Liver (tissue), 9 donors: ENCODE data around the gene OTUD3. TPM values are rescaled to one million over a fixed set of nuclear protein-coding genes. Genes with fewer than 3 reads are reported as not detected.

Source experiments
- DNase-seq: peaks from one replicate; pipeline ENCODE4 v3.0.0-alpha.2; 2017; ENCODE audit warnings: low spot score
- H3K27ac ChIP-seq, 2 donors: one replicate each; pipeline ENCODE4 v1.7.0; 2013; ENCODE audit warnings: inconsistent platforms in 2 of 2, low read length in 2 of 2, control low read depth in 1 of 2, low read depth in 1 of 2, mild to moderate bottlenecking in 1 of 2
- H3K27me3 ChIP-seq, 4 donors: one replicate each; pipeline versions ENCODE4 v1.6.1 to v1.7.0; 2013; ENCODE audit warnings: low read length in 3 of 4, inconsistent platforms in 1 of 4, mild to moderate bottlenecking in 1 of 4, moderate library complexity in 1 of 4; ENCODE audit not compliant: control insufficient read depth in 4 of 4, insufficient read depth in 4 of 4
- H3K36me3 ChIP-seq, 4 donors: one replicate each; pipeline versions ENCODE4 v1.6.1 to v1.7.0; 2013; ENCODE audit warnings: low read length in 3 of 4, mild to moderate bottlenecking in 3 of 4, low read depth in 1 of 4, moderate library complexity in 1 of 4; ENCODE audit not compliant: control insufficient read depth in 4 of 4, insufficient read depth in 3 of 4
- H3K4me1 ChIP-seq, 4 donors: one replicate each; pipeline versions ENCODE4 v1.6.1 to v1.7.0; 2013; ENCODE audit warnings: low read length in 3 of 4, mild to moderate bottlenecking in 3 of 4, moderate library complexity in 1 of 4; ENCODE audit not compliant: control insufficient read depth in 4 of 4, insufficient read depth in 4 of 4
- H3K4me3 ChIP-seq, 3 donors: one replicate each; pipeline versions ENCODE4 v1.6.1 to v1.7.0; 2013; ENCODE audit warnings: low read length in 3 of 3, control low read depth in 1 of 3, low read depth in 1 of 3, mild to moderate bottlenecking in 1 of 3
- H3K9ac ChIP-seq, 2 donors: one replicate each; pipeline ENCODE4 v1.7.0; 2013; ENCODE audit warnings: low read length in 2 of 2, mild to moderate bottlenecking in 2 of 2, moderate library complexity in 2 of 2, control low read depth in 1 of 2, low read depth in 1 of 2
- H3K9me3 ChIP-seq, 4 donors: one replicate each; pipeline versions ENCODE4 v1.6.1 to v1.7.0; 2013; ENCODE audit warnings: low read length in 3 of 4; ENCODE audit not compliant: control insufficient read depth in 4 of 4
- FOXA2 ChIP-seq: IDR thresholded peaks from 2 replicates; pipeline ENCODE4 v1.6.1; 2016; ENCODE audit warnings: antibody characterized with exemption
- GABPA ChIP-seq, 2 donors: IDR thresholded peaks in 1 of 2; conservative IDR thresholded peaks in 1 of 2; 2 replicates each; pipeline ENCODE4 v1.6.1; 2016; ENCODE audit warnings: antibody characterized with exemption in 2 of 2, mild to moderate bottlenecking in 1 of 2, moderate library complexity in 1 of 2
- HNF4A ChIP-seq, 2 donors: conservative IDR thresholded peaks; 2 replicates each; pipeline ENCODE4 v1.6.1; 2016; ENCODE audit warnings: antibody characterized with exemption in 2 of 2, mild to moderate bottlenecking in 2 of 2
- HNF4G ChIP-seq: IDR thresholded peaks from 2 replicates; pipeline ENCODE4 v1.6.1; 2016; ENCODE audit warnings: antibody characterized with exemption
- JUND ChIP-seq, 2 donors: IDR thresholded peaks; 2 replicates each; pipeline ENCODE4 v1.6.1; 2016; ENCODE audit warnings: antibody characterized with exemption in 2 of 2
- RAD21 ChIP-seq, 2 donors: IDR thresholded peaks; 2 replicates each; pipeline ENCODE4 v1.6.1; 2016; ENCODE audit warnings: antibody characterized with exemption in 2 of 2, mild to moderate bottlenecking in 2 of 2
- REST ChIP-seq: IDR thresholded peaks from 2 replicates; pipeline ENCODE4 v1.6.1; 2016; ENCODE audit warnings: antibody characterized with exemption, mild to moderate bottlenecking
- RXRA ChIP-seq, 2 donors: IDR thresholded peaks; 2 replicates each; pipeline ENCODE4 v1.6.1; 2017 to 2018; ENCODE audit warnings: antibody characterized with exemption in 2 of 2, mild to moderate bottlenecking in 1 of 2
- SP1 ChIP-seq: IDR thresholded peaks from 2 replicates; pipeline ENCODE4 v1.6.1; 2018; ENCODE audit warnings: antibody characterized with exemption, mild to moderate bottlenecking
- YY1 ChIP-seq: IDR thresholded peaks from 2 replicates; pipeline ENCODE4 v1.6.1; 2016; ENCODE audit warnings: antibody characterized with exemption, mild to moderate bottlenecking
- ZBTB33 ChIP-seq: IDR thresholded peaks from 2 replicates; pipeline ENCODE4 v1.6.1; 2016; ENCODE audit warnings: antibody characterized with exemption
- WGBS: extraction: QIAGEN DNeasy Blood & Tissue Kit; methylation state at CpG from one replicate; pipeline ENCODE4 v1.1.7; 2013; 5-methylcytosine and 5-hydroxymethylcytosine counted together
- polyA plus RNA-seq, 2 donors: library from polyadenylated mRNA; stranded (reverse) in 1 of 2; unstranded in 1 of 2; fragments of 200-250 nt in 1 of 2; fragments of >200 nt in 1 of 2; fragmentation: Nextera tagmentation in 1 of 2; extraction: Ambion mirVana in 1 of 2; gene quantifications; one replicate each; pipeline versions ENCODE4 v1.2.1 to v1.2.3, GENCODE V29; 2013 to 2015
- total RNA-seq, 2 donors: library from RNA; depleted of rRNA; stranded (reverse); fragments of >200 nt; gene quantifications; one replicate each; pipeline ENCODE4 v1.2.3, GENCODE V29; 2014
- TF ChIP-seq, protein P1 (sequence below): IDR thresholded peaks from 2 replicates; pipeline ENCODE4 v1.6.1; 2016; ENCODE audit warnings: antibody characterized with exemption
- donor health status: healthy.
- donor health status: healthy.
- donor health status: healthy.
- donor health status: healthy.
- donor health status: healthy.

OTUD3 gene
- total and polyA plus RNA-seq, 4 donors = 0.36 to 4.0 (median 2.1) TPM

DNA sequence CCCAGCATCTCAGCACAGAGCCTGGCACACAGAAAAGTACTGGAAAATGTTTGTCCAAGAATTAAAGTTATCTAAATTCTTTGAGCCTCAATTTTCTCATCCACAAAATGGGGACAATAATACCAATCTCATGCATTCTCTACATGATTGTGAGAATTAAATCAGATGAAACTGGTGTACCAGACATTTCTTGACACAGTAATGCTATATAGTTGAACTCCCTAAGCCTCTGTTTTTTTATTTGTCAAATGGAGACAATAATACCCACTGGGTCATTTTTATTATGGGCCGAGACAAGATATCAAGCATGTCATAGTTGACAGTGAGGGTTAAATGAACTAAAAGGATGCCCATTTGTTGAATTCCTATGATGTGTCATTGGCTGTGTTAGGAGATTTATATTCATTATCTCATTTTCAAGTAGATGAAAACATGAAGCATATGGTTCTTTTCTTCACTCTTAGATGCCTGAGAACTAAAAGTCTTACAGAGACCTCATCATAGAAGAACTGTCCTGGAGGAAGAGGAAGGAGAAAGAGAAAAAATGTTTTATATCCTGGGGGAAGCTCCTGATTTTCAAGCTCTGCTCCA, 17.5 kb upstream of the OTUD3 start:
- Histone ChIP-seq H3K27me3 (no peaks in the 10 kb centered on the region), H3K9me3 (peaks cover 0 to 11% (median 0%) of the 10 kb centered on the region in 4 donors), H3K9ac (no peak overlapping the region), H3K4me1 (no peaks in the 10 kb centered on the region), H3K4me3 (no peak overlapping the region), H3K36me3 (no peaks in the 10 kb centered on the region), H3K27ac (no peak overlapping the region)
- DNase-seq = no peak
- no peak for TF ChIP-seq HNF4G
- no peak for TF ChIP-seq RAD21 (IDR thresholded peaks at IDR 0.05)
- no peak for TF ChIP-seq HNF4A (conservative IDR thresholded peaks at IDR 0.05)
- no peak for TF ChIP-seq REST
- TF ChIP-seq FOXA2 = no peak
- TF ChIP-seq, protein P1, sequence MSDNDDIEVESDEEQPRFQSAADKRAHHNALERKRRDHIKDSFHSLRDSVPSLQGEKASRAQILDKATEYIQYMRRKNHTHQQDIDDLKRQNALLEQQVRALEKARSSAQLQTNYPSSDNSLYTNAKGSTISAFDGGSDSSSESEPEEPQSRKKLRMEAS = no peak
- no peak for TF ChIP-seq ZBTB33
- no peak for TF ChIP-seq GABPA (IDR thresholded peaks at IDR 0.05 in 1 of 2, conservative IDR thresholded peaks at IDR 0.05 in 1 of 2)
- whole genome bisulfite sequencing = 95% methylated on average over 1 of the region's 1 CpG

GRCh38 chr1:19866029-19866428, 16.2 kb upstream of the OTUD3 start:
- Histone ChIP-seq H3K27me3 (peaks cover 0 to 3% (median 0%) of the 10 kb centered on the region in 4 donors), H3K9ac (no peak overlapping the region), H3K36me3 (no peaks in the 10 kb centered on the region), H3K4me3 (no peak overlapping the region), H3K4me1 (no peaks in the 10 kb centered on the region), H3K9me3 (peaks cover 0 to 11% (median 0%) of the 10 kb centered on the region in 4 donors), H3K27ac (no peak overlapping the region)
- DNase-seq = no peak
- no peak for TF ChIP-seq SP1
- TF ChIP-seq GABPA (IDR thresholded peaks at IDR 0.05 in 1 of 2, conservative IDR thresholded peaks at IDR 0.05 in 1 of 2) = no peak
- TF ChIP-seq REST = no peak
- no peak for TF ChIP-seq RXRA (IDR thresholded peaks at IDR 0.05)
- TF ChIP-seq FOXA2 = no peak
- no peak for TF ChIP-seq YY1
- no peak for TF ChIP-seq JUND (IDR thresholded peaks at IDR 0.05)
- no peak for TF ChIP-seq ZBTB33
- WGBS = 80% methylated on average over 1 of the region's 1 CpG
